COLO668 (cell line): ENCODE measurements around the gene ZNF616.

Source experiments
- DNase-seq: peaks from one replicate; lab custom pipeline; 2025; ENCODE audit not compliant: unreplicated experiment; lab: John Stamatoyannopoulos, UW

ZNF616 gene

GRCh38 chr19:52139252-52140031 lies at the start of gene ZNF616:
Gene ZNF616 (minus strand): TSS chr19:52139938. CDS start chr19:52130512, 9,426 bp downstream.
- peak; percentile 95 for DNase-seq

DNA sequence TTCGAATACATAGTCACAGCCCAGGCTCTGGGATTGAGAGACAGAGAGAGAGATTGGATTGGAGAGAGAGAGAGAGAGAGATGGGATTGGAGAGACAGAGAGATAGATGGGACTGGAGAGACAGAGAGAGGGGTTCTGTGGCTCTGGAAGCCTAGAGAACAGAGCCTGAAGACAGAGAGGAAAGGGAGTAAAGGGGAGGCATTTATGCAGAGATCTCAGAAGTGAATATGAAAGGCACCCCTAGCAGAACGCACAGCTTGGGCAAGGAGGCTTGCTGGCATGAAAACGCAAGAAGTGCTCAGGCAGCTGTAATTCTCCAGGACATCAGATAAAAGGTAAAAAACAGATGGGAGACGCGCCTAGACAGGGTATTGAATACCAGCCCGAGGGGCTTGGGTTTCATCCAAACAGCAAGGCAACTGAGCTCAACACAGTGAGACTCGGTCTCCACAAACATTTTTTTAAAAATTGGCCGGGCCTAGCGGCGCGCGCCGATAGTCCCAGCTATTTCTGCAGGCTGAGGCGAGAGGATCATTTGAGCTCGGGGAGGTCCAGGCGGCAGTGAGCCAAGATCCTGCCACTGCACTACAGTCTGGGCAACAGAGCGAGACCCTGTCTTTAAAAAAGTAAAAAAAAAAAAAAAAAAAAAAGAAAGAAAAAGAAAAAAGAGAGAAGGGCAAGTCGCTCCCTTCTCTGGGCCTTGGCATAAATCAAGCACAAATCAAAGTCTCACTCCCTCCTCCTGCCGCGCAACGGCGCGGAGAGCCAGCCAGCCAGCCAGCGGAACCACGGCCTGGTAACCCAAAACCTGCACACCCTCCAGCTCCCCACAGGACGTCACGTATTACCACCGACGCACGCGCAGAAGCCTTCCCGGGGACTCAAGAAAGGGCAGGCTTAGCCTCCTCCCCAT lies 49.3 kb upstream of the ZNF616 start:
- peak; percentile 56 for DNase-seq

- DNase-seq, result no peak
Observed at GRCh38 chr19:52187407-52187806, 47.7 kb upstream of the ZNF616 start.

DNA sequence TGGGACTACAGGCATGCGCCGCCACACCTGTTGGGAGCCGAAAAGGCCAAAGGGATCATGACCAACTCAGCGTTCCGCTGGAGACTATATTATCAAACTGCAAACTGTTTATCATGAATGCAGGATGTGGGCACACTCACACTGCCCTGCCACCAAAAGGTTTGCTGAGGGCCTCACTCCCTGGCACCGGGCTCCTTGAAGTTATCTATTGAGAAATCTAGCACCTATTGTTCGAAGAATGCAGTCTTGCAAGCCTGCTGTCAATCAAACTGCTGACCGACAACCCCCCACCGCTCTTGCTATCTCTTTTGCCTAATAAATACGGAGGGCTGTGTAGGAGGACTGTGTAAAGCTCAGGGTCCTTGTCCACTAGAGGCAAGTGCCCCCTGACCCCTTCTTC lies 36.8 kb upstream of the ZNF616 start:
- DNase-seq, result no peak

DNA sequence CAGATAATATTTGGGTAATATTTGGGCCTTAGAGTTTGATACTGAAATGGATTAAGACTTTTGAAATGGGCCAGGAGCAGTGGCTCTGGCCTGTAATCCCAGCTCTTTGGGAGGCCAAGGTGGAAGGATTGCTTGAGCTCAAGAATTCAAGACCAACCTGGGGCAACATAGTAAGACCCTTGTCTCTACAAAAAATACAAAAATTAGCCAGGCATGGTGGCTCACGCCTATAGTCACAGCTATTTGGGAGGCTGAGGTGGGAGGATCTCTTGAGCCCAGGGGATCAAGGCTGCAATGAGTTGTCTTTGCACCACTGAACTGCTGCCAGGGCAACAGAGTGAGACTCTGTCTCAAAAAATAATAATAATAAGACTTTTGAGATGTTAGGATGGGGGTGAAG lies 32.6 kb upstream of the ZNF616 start:
- no peak for DNase-seq

GRCh38 chr19:52171321-52172169 lies 31.8 kb upstream of the ZNF616 start, which contains the start of gene ZNF836:
Gene ZNF836 (minus strand): TSS chr19:52171621. CDS start chr19:52168072, 3,549 bp downstream.
- peak; percentile 78 for DNase-seq

DNA sequence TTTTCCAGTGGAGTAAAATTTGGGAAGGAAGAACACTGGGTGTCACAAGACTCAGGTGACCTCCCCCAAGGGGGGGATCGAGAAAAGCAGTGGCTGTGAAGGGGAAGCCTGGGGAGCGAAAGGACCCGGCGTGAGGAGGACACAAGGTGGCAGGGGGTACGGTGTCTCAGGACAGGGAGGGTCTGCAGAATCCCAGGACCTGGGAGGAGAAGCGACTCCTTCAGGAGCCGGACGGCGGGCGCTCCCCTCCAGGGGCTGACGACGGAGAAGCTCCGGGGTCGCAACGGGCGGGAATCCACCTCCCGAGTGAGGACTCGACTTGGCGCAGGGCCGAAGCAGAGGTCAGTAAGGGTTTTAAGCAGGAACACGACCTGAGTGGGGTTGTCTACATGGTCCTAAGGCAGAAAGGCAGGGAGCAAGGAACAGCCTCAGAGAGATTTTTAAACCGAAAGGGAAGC lies 31.2 kb upstream of the ZNF616 start:
- DNase-seq, result peak; percentile 30

GRCh38 chr19:52170304-52170703 lies 30.6 kb upstream of the ZNF616 start:
- DNase-seq, result peak; percentile 1

DNA sequence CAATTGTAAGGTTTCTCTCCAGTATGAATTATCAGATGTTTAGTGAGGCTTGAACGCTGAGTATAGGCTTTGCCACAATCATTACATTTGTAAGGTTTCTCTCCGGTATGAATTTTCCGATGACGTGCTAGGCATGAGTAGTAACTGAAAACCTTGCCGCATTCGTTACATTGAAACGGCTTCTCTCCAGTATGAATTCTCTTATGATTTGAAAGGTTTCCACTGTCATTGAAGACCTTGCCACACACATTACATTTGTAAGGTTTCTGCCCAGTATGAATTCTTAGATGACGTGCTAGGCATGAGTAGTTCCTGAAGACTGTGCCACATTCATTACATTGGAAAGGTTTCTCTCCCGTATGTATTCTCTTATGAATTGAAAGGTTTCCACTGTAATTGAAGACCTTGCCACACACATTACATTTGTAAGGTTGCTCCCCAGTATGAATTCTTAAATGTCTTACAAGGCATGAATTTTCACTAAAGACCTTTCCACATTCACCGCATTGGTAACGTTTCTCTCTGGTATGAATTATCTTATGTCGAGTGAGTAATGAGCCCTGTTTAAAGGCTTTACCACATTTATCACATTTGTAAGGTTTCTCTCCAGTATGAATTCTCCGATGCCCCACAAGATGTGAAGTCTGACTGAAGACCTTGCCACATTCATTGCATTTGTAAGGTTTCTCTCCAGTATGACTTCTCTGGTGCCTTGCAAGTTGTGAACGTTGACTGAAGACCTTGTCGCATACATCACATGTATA lies 16.0 kb upstream of the ZNF616 start:
- no peak for DNase-seq

DNA sequence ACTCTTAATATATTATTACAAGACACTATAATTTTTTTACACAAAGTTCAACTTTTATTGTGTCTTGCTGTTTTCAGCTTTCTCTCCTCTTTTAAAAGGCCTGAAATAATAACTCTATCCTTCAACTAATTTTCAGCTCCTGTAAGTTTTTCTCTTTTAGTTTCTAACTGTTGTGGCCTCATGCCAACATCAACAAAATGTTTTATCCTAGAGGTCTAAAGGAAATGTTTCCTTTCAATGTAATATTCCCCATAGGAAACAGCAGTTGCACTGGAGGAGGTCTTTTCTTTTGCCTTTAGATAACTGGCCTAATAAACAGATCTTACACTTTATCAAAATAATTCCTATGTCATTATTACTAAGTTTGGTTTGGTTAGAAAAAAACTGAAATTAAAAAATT lies 8.5 kb upstream of the ZNF616 start:
- DNase-seq, result no peak

DNA sequence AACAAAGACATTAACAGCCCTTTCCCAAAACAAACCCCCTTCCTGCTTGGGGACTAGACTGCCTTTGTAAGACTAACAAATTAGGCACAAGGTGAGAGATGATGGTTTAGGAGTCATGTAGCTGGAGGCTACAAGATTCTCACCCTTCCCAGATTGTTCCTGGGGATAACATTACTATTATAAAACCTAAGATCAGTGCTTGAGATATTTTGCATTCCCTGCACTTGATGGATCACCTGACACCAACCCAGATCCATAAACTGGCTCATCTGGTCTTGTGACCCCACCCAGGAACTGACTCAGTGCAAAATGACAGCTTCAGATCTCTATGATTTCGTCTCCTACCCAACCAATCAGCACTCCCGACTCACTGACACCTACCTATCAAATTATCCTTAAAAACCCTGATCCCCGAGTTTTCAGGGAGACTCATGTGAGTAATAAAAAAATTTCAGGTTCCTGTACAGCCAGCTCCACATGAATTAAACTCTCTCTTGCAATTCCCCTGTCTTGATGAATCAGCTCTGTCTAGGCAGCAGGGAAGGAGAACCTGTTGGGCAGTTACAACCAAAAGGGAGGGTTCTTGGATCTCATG lies 2.4 kb upstream of the ZNF616 start:
- no peak for DNase-seq

DNA sequence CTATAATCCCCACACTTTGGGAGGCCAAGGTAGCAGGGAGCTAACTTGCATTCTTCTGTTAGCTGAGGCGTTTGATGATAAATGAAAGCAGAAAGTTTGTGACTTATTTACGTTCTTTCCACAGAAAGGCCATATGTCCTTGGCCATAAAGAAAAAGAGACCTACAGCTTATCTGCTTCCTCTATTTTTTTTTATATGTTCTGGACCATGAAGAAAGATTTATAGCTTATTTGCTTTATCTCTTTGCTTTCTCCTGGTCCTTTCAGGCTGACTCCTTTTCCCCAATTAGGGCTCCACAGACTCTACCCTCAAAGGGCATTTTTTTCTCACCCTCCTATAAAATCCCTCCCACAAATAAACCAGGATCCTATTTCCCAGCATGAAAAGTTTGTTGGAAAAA lies 1.5 kb upstream of the ZNF616 start:
- no peak for DNase-seq

GRCh38 chr19:52140032-52140710 lies 433 bp upstream of the ZNF616 start:
- DNase-seq, result peak; percentile 9

DNA sequence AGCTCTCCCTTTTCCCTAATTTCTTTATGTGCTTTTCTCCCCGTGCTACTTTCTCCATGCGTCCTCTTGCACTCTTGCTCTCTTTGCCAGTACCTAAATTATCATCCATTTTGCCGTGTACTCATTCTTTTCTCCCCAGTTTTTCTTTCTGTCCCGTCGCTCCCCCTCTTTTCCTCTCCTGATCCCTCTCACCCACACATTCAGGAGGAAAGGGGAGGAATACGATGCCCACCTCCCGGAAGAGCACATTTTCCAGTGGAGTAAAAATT lies 821 bp downstream of the ZNF616 start:
- no peak for DNase-seq

DNA sequence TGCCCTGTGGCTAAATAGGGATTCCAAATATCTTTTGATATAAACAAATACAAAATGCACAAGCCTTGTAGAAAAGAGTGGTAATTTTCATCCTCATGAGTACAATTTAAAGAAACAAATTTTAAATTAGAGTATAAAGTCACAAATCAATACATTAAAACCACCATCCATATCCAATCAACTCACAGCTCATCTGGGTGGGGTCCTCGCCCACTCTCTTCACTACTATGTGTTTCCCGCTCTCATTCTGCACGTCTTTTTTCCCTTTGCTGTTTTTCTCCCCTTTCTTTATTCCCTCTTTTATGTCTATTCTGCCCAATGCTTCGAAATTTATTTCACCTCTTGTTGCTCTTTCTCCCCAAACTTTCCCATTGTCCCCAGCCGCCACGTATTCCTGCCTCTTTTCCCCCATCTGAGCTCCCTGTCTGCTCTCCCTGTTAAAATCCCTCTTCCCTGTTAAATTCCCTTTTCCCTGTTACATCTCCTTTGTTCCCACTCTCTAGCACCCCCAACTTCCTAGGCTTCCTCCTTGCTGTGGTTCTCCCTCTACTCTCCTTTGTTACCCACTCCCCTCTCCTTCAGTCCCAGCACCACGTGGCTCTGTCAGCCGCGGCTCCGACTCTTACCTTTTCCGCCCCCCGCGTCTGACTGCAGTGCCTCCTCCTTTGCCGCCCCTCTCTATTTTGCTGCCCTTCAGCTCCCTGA lies 1.3 kb downstream of the ZNF616 start:
- DNase-seq, result peak; percentile 57

DNA sequence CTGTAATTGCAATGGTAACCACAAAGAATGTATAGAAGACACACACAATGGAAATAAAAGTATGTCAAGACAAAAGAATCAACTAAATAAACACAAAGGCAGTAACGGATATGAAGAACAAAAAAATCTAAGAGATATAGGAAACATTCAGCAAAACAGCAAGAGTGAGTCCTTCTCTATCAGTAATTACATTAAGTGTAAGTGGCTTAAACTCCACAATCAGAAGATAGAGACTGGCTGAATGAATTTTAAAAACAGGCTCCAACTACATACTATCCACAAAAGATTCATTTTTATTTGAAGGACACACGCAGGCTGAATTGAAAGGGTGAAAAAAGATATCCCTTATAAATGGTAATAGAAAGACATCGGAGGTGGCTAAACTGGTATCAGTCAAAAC lies 19.5 kb downstream of the ZNF616 start:
- no peak for DNase-seq

DNA sequence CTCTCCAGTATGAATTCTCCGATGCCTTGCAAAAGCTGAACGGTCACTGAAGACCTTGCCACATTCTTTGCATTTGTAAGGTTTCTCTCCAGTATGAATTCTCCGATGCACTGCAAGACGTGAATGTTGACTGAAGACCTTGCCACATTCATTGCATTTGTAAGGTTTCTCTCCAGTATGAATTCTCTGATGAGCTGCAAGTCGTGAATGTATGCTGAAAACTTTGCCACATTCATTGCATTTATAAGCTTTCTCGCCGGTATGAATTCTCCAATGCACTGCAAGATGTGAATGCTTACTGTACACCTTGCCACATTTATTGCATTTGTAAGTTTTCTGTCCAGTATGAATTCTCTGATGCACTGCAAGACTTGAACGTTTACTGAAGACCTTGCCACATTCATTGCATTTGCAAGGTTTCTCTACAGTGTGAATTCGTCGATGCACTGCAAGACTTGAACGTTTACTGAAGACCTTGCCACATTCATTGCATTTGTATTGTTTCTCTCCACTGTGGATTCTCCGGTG lies 24.1 kb downstream of the ZNF616 start:
- DNase-seq, result no peak

- no peak for DNase-seq
Observed at GRCh38 chr19:52114691-52115090, 25.0 kb downstream of the ZNF616 start.

DNA sequence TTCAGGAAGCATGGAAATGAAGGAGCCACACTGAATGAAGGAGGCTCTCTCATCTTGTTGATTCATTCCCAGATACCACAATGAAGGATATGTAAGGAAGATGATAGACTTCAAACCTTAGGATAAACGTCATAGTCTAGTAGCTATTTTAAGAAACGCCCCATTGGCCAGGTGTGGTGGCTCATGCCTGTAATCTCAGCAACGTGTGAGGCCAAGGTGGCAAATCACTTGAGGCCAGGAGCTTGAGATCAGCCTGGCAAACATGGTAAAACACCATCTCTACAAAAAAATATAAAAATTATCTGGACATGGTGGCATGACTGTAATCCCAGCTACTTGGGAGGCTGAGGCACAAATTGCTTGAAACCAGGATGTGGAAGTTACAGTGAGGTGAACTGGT lies 27.1 kb downstream of the ZNF616 start:
- DNase-seq, result no peak
